CD4-positive, alpha-beta T cell treated with Interleukin-4 for 1 hour (primary cell): Measurements from ENCODE around the gene POMT2.
"Not testable (repeated sequence)": the region's sequence is repeated elsewhere in the genome, so short reads cannot be mapped to it uniquely, and the experiment has no call there.

Experiments used
- DNase-seq, 2 donors: peaks; one replicate each; pipeline ENCODE4 v3.0.0-alpha.2; 2020 to 2022

Gene POMT2

GRCh38 chr14:77299771-77300170, 20.9 kb downstream of the POMT2 start:
- no peak for DNase-seq

- DNase-seq, result no peak
Measured at GRCh38 chr14:77296906-77297305, 23.8 kb downstream of the POMT2 start.

GRCh38 chr14:77296155-77296554, 24.5 kb downstream of the POMT2 start:
- DNase-seq, result no peak

- no peak for DNase-seq
Measured at GRCh38 chr14:77290705-77291104, 30.0 kb downstream of the POMT2 start.

GRCh38 chr14:77286576-77286975, 34.1 kb downstream of the POMT2 start:
- DNase-seq, result no peak

GRCh38 chr14:77284466-77284865, 36.2 kb downstream of the POMT2 start:
- DNase-seq, result no peak

- no peak for DNase-seq
Measured at GRCh38 chr14:77284066-77284465, 36.6 kb downstream of the POMT2 start.

- DNase-seq, result no peak
Measured at GRCh38 chr14:77281852-77282410, 38.8 kb downstream of the POMT2 start.

- DNase-seq, result not testable (repeated sequence)
Measured at GRCh38 chr14:77280921-77281320, 39.8 kb downstream of the POMT2 start.

- no peak for DNase-seq
Measured at GRCh38 chr14:77279719-77280118, 41.0 kb downstream of the POMT2 start.

GRCh38 chr14:77278461-77279230, 42.0 kb downstream of the POMT2 start:
- DNase-seq, result no peak

GRCh38 chr14:77276959-77277358, 43.7 kb downstream of the POMT2 start:
- no peak for DNase-seq

- no peak for DNase-seq
Measured at GRCh38 chr14:77276295-77276935, 44.3 kb downstream of the POMT2 start.

- no peak for DNase-seq
Measured at GRCh38 chr14:77275601-77276017, 45.1 kb downstream of the POMT2 start.

- DNase-seq, result no peak
Measured at GRCh38 chr14:77275041-77275580, 45.6 kb downstream of the POMT2 start.

- DNase-seq, result no peak
Measured at GRCh38 chr14:77273796-77274195, 46.9 kb downstream of the POMT2 start.

- DNase-seq, result no peak
Measured at GRCh38 chr14:77272261-77272660, 48.4 kb downstream of the POMT2 start.

- DNase-seq, result no peak
Measured at GRCh38 chr14:77271113-77271710, 49.5 kb downstream of the POMT2 start, which contains the start of gene NGB. NGB (minus strand) TSS chr14:77271206; CDS start chr14:77270937, 269 bp downstream.

- DNase-seq, result no peak
Measured at GRCh38 chr14:77270361-77271112, 50.1 kb downstream of the POMT2 start.

GRCh38 chr14:77268989-77269600, 51.6 kb downstream of the POMT2 start:
- DNase-seq, result no peak

- DNase-seq, result no peak
Measured at GRCh38 chr14:77267937-77268699, 52.6 kb downstream of the POMT2 start.
